ENCODE results near the gene CCBE1. TPM values are rescaled to one million over a fixed set of nuclear protein-coding genes. Genes with fewer than 3 reads are reported as not detected.

Gene CCBE1
- total RNA-seq, 1 donor from 2014 or later: 44.6 TPM

DNA sequence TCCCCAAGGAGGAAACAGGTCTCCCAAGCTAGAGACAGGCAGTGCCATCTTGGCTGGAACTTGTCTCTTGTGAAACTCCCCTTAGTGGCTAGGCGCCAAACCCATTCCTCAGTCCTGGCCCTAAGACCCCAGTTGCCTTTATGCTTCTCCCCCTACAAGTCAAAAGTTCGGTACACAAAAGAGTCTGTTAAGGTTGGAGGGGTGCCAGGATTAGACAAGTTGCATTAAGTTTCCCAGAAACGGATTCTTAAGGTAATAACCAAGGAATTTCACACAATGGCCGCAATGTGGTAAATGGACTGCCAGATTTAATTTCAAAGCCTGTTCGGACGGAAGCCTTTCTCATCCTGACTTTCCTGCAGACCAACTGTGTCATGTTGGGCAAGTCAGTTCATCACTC is 80.7 kb downstream of the CCBE1 start:
- no peak for DNase-seq

DNA sequence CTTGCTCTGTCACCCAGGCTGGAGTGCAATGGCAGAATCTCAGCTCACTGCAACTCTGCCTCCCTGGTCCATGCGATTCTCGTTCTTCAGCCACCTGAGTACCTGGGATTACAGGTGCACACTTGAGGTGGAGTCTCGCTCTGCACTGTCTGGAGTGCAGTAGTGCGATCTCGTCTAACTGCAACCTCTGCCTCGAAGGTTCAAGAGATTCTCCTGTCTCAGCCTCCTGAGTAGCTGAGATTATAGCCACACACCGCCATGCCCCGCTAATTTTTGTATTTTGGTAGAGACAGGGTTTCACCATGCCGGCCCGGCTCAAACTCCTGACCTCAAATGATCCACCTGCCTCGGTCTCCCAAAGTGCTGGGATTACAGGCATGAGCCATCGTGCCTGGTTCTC is 83.3 kb downstream of the CCBE1 start:
- no peak for DNase-seq

DNA sequence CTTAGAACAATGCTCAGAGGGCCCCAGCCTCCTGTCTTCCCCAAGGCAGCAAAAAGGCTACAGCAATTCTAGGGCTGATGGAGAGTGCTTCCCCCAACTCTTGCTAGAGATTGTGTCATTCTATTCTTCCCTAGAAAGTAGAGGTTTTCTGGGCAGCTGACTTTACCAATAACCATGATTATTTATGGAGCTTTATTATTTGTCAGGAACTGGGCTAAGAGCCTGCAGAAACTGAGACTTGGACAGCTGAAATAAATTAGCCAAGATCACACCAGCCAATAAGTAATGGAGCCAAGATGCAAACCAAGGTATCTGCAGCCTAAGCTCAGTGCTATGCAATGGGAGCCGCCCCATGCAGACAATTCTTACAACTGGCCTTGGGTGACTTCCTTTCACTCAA is 84.8 kb downstream of the CCBE1 start:
- DNase-seq: no peak

DNA sequence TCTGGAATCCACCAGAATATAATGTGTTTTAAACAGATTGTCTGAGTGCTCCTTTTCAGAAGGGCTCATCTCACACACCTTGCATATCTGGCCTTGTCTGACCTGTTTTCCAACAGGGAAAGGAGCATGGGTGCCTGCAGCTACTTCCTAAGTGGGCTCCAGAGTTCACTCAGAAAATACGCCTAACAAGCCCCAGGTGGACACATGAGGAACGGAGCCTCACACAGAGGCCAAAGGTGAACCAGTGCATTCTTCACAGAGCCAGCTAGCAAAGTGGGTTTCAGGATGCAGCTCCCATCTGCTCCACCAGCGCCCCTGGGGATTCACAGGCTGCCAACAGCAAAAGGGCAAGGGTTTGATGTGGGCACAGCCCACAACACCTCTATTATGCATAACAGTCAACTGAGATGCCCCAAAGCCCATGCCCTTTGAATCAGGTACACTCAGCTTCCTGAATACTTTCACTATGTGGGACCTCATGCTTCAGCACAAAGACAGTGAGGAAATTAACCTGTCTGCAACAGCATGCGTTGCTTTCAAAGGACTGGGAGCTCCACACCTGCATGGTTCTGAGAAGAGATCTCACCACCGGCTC is 86.6 kb downstream of the CCBE1 start:
- DNase-seq: no peak

DNA sequence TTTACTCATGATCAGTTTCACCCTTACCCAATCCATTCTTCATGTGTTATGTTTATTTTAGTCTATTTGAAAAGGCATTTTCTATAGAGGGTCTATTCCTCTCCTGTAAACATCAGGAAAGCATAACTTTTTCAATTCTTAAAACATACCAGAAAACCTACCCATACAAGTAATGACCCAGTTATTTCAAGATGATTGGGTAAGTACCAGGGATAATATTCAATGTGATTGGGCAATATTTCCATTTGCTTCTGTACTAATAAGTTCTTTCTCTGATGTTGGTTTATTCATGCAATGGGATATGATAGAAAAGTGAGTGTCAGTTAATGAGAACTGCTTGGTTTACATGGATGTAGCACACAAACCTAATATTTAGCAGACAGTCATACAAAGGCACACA is 87.6 kb downstream of the CCBE1 start:
- DNase-seq: no peak

DNA sequence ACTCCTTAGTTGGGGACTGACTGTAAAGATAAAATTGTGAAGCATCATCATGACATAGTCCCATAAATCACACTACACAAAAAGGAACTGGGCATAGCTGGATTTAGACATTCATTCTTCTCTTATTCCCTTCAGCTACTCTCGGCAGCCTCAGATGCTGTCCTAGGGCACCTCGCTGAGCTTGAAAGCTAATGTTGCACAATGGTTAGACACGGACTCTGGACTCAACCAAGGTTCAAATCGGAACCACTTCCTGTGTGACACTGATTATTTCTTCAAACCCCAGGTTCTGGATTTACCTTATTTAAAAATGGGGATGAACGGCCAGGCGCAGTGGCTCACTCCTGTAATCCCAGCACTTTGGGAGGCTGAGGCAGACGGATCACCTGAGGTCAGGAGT is 89.8 kb downstream of the CCBE1 start:
- DNase-seq: no peak

DNA sequence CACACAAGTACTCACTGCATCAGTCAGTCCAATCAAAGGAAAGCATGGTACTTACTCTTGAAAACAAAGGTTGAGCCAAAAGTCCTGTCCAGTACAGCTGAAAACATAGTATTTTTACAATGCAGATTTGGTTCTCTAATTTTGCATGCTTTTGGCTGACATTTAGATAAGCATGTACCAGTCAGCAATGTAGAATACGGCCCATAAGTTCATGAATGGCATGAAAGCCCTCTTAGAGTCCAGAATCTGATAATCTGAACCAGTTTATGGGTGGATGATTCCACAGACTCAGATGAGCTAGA is 90.2 kb downstream of the CCBE1 start:
- DNase-seq: no peak

DNA sequence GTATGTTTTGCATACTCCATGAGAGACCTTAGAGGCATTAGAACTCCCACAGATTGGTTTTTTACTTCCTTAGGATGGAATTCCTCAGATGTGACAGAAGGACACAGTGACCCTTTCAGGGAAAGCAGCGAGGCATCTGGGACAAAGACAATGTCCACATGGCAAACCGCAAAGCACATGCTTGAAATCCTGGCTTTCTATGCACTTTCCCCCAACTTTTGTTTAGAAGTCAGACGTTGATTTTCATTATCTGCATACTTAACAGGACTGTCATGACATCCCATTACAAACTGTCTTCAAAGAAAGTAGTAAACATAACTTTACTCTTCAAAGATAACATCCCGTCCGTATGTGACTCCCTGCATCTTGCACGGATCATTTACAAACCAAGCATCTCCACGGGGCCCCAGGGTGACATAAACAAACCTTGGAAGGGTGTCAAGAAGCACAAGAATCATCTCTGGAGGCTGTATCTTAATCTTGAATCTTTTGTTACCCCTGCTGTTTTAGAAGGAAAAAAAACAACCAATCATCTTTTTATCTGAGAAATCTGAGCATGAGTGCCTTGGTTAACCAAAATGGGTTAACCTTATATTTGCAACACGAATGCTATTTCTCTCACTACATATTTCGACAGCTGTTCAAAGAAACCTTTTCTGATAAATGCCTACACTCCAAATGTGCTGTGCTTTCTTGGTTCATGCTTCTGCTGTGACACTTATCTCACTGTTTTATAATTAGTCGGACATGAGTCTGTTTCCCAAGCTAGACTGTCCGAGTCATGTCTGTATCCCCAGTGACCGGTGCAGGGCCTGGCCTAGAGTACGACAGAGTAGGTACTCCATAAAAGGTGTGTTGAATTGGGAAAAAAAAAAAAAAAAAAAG is 90.8 kb downstream of the CCBE1 start:
- DNase-seq: no peak

DNA sequence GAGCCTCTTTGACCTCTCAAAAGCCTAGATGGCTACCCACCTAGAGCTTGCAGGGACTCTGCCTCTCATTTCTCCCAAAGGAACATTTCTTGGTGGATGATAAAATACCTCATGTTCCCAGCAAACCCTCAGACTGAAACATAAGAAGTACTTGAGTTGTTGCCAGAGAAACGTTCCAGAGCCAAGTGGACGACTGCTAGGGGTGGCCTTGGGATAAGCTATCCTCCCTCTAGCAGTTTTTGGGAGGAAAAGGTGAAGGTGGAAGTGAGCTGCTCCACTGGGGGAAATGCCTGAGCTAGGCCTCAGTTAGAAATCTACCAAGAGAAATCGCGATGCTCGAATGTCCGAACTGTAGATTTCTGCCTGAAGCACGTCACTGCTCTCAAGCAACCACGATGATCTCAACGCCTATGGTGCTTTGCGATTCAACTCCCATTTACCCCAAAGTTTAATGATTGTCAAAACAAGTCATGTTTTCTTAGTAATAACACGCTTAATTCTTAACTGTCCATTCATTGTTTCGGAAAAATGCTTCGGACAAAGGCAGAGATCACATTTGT is 91.5 kb downstream of the CCBE1 start:
- DNase-seq: no peak

DNA sequence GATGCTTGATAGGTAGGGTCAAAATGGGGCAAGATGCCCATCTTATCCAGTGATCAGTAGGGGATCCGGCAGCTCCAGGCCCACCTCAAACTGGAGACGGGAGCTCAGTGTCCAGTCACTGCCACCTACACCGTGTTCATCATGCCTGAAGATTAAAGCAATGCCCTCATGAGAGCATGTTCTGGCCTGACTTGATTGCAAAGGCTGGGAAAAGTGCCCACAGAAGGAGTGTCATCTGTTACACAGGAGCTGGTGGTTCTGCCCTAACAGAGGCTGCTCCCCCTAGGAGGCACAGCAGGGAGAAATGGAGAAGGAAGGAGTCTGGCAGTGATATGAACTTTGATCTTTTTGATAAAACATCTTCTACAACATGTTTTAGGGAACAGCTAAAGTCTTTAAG is 92.3 kb downstream of the CCBE1 start:
- DNase-seq: no peak

DNA sequence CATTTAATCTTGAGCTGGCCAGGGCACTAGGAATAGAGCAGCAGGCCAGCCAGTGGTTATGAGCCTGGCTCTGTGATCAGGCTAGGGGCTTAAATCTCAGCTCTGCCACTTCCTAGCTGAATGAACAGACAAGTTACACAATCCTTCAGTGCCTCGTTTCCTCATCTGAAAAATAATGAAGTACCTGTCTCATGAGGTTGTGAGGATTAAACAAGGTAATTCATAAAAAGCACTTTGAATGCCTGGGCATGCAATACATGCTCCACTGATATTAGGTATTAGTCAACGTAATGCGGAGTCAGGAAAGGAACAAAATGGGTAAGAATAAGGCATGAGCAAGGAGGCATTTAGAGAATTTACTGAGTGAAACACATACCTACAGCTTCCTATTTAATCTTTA is 100.2 kb downstream of the CCBE1 start:
- DNase-seq: no peak

DNA sequence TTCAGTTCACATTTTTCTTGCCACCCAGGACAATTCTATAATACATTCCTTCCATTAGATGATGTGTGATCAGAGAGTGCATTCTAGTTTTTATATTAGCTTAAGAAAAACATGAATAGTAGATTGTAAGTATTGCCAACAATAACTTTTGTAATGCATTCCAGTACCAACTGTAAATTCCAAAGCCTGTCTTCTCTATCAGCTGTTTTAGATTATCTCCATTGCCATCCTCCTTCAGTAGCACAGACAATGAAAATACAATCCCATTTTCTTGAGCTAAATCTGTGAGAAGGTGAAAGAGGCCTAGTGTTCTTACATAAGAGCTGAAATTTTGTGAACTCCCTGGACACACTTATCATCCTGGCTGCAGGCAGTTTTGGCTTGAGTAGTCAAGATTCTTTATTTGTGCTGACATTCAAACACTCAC is 103.9 kb downstream of the CCBE1 start:
- DNase-seq: no peak

DNA sequence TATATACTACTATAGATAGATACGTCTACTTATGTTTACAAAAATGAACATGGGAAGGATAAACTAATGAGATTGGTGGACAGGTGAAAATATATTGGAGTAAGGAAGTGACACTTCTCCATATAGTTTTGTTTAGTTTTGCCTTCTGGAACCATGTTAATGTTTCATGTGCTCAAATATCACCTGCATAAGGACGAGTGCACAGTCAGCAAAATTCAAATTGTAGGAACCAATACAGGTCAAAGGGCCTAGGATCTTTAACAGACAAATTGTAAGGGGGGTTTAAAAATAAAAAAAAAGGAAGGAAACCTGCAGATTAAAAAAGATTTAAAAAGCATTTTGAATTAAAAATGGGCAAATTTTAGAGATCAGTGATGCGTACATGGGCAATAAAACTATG is 104.6 kb downstream of the CCBE1 start:
- DNase-seq: no peak

DNA sequence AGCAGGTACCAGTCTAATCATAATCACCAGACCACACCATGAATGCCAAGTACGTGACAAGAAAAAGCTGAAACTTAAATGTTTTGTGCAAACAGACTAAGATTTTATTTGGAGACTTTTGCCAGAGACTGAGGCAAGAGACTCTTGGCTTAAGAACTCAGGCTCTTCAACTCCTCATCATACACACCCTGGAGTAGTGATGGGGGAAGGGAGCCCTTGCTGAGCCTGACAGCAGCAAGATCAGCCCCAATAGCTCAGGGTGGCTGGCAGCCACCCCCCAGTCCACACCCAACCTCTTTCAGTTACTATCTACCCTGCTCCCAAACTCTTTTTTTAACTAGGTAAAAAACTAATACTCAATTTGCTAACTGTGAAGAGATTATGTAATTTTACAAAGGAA is 114.8 kb downstream of the CCBE1 start:
- no peak for DNase-seq

DNA sequence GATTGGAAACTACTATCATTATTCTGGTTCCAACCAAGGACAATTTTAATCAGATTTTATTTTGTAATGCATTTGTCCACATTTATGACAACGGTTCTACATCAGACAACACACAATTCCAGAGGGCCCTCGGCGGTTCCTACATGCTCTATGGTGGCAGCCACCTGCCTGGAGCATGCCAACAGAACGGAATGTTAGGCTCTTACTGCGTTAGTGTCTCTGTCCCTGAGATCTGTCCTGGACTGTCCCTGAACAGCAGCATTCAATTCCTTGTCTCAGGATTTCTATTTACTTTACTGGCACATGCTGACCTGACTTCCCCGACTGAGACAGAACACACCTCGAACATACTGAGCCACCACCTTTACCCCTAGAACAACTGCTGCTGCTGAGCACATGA is 117.7 kb downstream of the CCBE1 start:
- no peak for DNase-seq

DNA sequence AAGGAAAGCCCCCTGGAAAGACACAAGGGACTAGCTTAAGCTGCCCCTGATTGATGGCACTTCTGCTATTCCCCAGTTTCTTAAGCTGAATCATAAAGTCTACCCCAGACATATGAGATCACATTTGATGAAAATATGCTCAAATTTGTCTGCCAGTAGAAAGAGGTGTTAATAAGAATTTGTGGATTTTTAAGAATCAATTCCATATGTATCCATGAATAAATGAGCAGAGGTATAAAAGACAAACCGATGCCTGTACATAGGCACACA is 119.9 kb downstream of the CCBE1 start:
- DNase-seq: no peak

DNA sequence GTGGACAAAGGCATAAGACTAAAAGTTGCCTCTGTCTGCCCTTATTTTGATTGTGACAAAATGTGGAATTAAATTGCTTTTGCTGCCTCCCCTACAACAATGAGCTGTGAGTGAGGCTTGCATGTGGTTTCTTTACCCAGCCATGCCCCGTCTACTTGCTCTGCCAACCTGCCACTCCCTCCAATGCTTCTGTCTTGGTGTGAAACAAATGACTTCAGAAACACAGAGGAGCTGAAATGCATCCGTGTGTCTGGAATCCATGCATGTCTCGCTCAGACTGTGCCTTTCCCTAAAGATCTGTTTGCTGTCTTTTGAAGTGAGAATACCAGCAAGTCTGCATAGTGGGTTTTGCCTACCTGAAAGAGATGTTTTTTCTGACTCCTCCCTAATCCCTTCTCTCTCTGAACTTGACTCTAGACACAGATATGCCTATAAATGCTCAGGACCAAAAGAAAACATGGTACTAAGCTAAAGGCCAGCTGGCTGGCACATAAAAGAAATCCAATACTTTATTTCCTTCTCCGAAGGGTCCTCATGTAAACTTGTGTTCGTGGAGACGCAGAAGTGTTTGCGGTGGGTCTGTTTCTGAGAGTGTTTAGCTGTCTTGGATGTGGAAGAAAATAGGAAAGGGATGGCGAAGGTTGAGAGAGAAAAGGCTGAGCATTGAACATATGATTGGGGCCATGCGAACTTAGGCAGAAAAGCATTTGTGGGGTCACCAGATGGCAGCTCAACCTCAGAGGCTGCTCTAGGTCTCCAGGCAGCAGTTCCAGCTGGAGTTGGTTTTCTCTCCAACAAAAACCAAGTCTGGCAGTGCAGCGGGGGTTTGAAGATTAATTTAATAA is 120.5 kb downstream of the CCBE1 start:
- no peak for DNase-seq

DNA sequence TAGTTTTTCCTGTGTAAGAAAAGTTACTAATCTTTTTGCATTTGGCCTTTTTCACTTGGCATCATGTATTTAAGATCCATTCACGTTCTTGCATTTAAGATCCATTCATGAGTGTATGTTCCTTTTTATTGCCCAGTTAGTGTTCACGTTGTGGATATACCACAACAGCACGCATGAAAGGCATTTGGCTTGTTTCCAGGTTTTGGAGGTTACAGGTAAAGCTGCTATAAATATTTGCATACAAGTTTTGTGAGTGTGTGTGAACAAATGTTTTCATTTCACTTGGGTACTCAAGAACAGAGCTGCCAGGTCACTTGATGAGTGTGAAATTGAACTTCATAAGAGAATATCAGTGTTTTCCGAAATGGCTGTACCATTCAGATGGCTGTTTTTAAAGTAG is 121.2 kb downstream of the CCBE1 start:
- DNase-seq: no peak

DNA sequence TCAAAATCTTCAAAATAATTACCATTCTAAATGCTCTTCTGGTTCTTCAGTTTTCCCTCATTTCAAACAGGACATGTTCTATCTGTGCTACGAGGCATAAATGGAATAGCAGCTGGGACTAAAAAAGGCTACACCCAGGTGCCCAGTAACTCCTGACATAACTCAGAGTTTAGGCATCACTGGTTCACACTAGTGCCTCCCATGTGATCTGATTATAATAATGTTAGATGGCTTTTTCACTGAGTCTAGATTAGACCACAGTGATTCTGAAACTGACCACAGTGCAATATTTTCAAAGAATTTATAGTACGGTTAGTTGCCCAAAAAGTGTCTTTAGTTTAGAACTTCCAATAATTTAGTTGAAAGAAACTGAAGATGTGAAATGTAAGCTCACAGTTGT is 123.3 kb downstream of the CCBE1 start:
- DNase-seq: no peak

DNA sequence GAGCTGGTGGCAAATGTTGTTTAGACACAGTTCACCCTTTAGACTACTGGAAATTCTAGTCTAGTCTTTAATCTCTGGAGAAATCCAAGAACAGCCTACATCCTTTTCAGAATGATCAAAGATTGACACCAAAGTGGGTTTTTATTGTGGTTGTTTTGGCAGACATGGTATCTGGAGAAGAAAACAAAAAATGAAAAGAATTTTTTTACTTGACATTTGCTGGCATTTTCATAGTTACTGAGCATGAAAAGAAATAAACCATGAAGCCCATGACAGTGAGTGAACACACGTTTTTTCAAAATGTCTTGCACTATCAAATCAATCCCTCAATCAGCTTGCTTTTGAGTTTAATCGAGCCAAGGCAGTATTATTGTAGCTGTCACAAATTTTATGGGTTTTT is 125.3 kb downstream of the CCBE1 start:
- no peak for DNase-seq

DNA sequence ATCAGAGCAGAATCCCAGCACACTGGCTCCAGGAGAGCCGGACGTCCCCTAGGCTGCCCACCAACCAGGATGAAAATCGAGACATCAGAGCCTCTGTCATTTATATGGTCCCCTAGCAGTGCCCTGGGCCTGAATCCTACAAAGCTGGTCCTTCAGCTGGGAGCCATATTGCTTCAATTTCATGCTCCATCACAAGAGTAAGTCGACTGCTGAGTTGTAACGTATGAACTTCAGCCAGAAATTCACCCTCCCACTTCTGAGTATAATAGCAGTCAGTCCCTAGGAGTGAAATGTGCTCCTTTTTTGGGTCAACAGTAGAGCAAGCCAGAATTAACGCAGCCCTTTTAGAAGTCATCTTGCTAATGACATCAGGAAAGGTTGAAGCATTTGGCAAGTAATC is 126.4 kb downstream of the CCBE1 start:
- no peak for DNase-seq

DNA sequence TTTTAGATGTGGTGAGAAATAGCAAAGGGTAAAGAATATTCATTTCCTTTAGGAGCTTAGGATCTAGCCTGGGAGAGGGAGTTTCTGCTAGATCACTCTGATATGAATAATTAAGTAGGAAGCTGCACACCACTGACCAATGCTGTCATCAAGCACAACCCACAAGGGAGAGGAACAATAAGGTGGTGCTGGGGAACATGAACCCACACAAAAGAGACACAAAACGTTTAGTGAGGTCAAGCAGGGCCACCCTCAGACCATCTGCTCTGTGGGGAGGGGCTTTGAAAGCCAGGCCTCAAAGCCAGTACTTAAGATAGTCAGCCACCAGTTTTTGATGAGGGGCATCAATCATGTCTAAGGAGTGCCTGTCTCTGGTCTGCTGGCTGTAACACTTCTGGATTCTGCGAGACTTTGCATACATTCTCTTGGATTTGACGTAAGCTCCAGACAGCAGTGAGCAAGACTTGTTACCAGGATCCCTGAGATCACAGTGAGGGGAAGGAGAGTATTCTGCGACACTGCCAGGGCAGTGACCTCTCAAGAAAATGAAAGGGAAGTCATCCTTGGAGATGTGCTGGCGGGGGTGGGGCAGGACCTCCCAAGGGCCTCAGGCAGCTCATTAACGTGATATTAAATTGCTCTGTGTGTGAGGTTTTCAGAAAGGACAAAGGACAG is 127.0 kb downstream of the CCBE1 start:
- DNase-seq: no peak

DNA sequence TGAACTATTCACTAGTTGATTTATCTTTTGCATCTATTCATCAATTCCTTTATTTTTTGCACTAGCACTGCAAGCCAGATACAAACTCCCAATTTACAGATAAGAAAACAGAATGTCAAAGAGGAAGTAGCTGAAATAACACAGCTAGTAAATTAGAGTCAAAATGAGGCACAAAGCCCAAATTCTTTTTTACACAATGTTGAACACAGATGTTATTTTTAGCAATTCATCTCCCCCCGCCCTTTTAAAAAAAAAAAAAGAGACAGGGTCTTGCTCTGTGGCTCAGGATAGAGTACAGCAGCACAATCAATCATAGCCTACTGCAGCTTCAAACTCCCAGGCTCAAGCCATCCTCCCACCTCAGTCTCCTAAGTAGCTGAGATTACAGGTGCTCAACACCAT is 127.8 kb downstream of the CCBE1 start:
- DNase-seq: no peak

Measured in occipital lobe (tissue), 2 donors.